GM18507 (cell line): Measurements from ENCODE around the gene RNF208.

Experiments
- DNase-seq: peaks from one replicate; pipeline ENCODE4 v3.0.0; 2011; ENCODE audit warnings: low read depth; ENCODE audit not compliant: insufficient read length; ENCODE audit errors: extremely low spot score
- FAIRE-seq: peaks from 2 replicates; lab custom pipeline; 2011; peaks lifted over from hg19 to GRCh38; lab: Jason Lieb, UNC

The RNF208 gene

DNA sequence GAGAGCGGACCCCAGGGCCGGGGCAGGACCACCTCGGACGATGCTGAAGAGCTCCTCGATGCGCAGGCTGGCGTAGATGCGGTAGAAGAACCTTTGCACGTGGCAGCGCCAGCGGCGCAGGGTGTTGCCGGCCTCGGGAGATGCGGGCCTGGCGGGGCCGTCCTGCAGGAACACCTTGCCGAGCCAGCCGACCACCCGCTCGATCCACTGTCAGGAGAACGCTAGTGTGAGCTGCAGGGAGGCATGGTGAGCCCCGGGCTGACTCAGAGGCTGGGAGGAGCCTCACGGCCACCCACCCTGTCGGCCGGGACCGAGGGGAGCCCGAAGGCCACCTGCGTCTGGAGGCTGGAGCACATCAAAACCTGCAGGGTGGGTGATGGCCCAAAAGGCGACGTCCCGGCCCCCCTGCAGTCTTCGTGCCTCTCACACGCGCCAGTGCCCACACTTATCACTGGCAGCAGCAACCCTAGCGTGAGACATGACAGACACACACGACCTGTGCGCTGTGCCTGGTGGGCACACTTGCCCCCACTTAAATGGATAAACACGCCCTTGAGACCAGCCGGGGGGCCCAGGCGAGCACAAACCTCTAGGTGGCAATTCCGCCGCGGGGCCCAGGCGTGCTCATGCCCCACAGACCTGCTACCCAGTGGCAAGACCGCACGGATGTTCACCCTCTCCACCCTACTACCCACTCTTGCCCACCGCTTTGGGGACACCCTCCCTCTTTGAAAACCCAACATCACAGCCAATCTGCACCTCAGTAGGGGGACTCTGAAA, 37.0 kb downstream of the RNF208 start:
- FAIRE-seq (no peak), DNase-seq (no peak)

DNA sequence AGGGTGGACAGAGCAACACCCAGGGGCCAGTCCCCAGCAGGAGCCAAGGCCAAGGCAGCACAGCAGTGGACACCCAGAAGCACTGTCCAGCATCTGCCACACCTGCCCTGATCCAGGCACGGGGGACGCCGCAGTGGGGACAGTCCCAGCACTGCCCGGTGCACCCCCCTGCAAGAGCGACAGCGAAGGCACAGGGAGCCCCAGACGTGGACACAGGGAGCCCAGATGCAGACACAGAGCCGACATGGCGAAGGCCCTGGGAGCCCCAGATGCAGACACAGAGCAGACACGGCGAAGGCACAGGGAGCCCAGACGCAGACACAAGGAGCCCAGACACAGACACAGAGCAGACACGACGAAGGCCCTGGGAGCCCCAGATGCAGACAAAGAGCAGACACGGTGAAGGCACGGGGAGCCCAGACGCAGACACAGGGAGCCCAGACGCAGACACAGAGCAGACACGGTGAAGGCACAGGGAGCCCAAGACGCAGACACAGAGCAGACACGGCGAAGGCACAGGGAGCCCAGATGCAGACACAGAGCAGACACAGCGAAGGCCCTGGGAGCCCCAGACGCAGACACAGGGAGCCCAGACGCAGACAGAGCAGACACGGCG, 38.0 kb downstream of the RNF208 start:
- FAIRE-seq = no peak
- no peak for DNase-seq

DNA sequence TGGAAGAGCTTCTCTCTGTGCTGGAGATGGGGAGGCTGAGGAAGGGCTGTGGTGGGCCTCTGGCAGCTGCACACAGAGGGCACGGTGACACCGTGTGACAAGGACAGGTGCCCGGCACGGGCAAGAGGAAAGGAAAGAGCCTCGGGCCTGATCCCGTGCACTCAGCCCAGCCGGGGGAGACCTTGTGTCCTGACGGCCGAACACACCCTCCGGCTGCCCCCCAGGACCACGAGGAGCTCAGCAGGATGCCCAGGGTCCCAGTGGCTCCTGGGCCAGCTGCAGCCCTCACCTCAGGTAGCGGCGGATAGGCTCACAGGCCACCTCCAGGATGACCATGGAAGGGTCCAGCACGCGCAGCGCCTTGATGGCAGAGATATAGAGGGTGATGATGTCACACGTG, 39.2 kb downstream of the RNF208 start:
- FAIRE-seq (no peak), DNase-seq (no peak)

DNA sequence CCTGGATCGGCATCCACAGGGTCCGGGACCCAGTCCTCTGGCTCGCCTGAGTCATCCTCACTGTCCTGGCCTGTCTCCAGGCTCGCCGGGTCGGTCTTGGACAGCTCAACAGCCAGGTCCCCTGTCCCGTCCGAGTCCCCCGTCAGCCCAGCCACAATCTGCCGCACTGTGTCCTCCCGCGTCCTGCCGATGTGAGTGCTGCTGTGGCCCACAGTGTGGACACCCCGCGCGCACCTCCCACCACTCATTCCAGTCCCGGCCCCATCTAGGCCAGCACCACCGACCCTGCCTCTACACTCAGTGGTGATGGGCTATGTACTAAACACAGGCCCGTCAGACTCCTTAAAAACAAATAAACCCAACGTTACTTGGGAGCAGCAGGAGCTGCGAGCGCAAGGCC, 40.4 kb downstream of the RNF208 start:
- DNase-seq (no peak), FAIRE-seq (no peak)

DNA sequence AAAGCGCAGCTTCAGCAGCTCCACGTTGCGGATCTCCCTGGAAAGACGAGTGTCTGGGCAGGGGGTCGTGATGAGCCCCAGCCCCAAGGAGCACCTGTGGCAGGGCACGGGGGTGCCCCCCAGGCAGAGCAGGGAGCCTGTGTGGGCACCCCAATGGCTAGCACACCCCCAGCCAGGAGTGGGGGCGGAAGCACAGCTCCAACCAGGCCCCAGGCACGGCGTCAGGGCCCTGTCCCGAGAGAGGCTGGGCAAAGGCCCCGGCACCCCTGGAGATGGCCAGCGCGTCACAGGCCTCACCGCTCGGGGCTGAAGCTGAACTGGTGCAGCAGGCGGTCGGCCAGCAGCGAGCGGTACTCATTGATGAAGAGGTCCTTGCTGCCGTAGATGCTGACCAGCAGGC, 41.5 kb downstream of the RNF208 start:
- no peak for FAIRE-seq
- DNase-seq = no peak

DNA sequence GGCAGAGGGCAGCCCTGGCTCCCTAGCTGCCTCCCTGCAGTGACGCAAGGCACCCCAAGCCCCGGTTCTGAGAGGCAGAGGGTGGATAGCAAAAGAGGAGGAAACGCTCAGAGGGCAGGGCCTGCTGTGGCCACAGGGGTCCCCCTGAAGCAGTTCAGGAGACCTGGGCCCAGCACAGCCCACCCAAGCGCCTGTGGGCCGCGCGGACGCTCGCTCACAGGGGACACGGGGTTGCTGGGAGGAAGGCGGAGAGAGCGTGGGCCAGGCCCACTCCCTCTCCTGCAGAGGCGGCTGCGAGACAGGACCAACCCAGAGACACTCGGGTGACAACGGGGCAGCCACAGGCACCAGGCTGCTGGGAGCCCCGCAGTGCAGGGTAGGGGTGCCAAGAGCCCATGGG, 42.3 kb downstream of the RNF208 start:
- DNase-seq (no peak), FAIRE-seq (no peak)

DNA sequence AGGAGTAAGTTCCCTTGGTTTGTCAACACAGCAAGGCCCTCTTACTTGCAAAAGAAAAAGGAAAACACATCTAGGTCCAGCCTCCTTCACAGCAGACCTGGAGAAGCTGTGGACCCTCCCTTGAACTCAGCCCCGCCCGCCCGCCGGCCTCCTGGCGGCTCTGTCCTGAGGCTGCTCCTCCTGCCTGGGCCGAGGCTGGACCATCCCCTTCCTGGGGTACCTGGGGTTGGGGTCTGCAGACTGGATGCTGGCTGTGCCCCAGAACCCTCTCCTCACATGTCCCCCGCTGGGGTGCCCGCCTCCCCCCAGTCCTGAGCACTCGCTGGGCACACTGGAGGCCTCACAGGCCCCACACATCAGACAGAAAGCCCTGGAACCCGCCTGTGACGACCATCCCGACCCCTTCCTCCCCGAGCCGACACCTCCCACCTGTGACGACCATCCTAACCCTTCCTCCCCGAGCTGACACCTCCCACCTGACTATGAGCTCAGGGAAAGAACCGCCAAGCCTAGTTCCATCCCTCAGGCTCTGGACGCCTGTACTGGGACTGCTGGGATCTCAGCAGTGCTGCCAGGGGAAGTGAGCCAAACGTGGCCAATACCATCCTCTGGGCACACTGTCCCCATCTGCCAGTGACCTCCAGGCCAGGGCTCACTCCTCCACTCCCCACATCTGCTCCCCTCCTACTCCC, 43.0 kb downstream of the RNF208 start:
- DNase-seq (no peak), FAIRE-seq (no peak)

DNA sequence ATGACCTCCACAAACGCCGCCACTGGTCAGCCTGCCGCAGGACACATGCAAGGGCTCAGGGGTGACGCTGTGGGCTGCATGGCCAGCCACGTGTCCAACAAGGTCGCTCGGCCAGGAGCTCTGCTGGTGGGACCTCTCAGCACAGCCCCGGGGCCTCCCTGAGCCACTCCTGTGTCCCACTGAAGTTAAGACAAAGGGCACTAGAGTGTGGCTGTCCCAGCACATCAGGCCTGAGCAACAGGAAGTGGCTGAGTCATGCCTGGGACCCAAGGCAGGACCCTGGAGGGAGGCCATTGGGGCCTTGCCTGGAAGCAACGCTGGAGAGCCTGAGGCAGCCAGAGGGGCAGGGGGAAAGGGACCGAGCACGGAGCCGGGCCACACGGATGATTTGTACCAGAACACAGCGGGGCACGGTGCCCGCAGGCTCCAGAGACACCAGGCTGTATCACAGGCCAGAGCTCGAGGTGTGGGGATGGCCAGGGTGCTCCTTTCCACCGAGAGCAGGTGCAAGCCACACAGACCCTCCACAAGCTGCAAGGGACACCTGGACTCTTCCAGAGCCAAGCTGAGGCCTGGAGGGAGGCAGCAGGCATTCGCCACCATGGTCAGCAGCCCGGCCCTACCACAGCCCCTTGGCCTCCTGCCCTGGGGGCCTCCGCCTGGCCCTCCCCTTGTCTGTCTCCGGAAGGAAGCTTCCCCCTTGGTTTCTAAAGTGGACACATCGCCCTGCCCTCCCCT, 43.7 kb downstream of the RNF208 start:
- no peak for FAIRE-seq
- no peak for DNase-seq

DNA sequence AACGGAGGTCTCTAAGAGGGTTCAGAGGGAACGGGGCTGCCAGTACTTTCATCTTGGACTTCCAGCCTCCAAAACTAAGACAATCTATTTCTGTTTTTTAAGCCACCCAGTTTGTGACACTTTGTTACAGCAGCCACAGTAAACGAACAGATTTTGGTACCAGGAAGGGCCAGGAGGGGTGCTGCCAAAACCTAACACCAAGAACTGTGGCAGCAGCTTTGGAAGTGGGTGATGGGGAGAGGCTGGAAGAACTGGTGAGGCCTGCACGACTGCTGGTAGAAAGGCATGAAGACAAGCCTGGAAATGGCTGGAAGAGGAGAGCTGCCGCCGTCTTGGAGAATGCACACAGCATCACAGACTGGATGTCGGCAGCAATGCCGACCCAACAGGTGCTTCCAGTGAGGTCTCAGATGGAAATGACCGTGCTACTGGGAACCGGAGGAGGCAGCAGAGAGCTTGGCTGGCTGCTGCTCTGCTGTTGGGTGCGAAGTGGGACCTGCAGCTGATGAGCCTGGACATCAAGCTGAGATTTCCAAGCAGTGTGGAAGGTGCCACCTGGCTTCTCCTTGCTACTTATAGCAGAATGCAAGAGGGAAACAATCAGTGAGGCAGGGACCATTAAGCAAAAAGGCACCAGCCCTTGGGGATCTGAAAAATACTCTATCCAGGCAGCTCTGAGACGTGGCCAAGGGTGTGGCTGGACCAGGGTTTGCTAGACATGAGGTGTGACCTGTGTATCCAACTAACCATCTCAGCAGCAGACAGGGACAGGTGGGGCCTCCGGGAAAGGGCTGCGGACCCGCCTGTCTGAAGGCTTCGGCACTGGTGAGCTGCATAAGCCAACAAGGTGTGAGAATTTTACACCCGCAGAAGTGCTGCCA, 45.5 kb downstream of the RNF208 start:
- DNase-seq (no peak), FAIRE-seq (peak; percentile 62)

DNA sequence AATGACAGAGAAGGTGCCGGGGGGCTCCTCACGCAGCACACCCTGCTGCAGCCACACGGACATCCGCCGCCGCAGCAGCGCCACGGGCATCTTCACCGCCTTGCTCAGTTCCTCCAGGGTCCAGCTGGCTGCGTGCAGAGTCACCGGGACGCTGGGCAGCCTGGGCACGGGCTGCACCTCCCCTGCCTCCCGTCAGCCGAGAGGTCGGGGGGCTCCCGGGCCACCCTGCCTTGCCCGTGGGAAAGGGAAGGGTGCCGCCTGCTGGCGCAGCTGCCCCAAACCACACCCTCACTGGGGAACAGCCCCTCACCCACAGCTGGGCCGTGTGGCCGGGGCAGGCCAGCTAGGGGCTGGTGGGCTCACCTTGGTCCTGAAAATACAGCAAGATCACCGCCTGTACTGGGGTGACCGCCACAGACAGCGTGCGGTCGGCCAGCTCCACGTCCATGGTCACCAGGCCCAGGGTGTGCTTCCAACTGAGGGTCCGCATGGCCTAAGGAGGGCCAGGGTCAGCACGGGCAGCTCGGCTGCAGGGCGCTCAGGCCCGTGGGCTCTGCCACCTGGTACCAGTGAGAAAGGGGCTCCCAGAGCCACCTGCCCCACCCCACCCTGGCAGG, 46.6 kb downstream of the RNF208 start:
- DNase-seq (no peak), FAIRE-seq (no peak)

GRCh38 chr9:137174722-137175293, 47.2 kb downstream of the RNF208 start:
- no peak for FAIRE-seq

GRCh38 chr9:137173796-137174664, 48.0 kb downstream of the RNF208 start:
- no peak for FAIRE-seq
- no peak for DNase-seq

More at GRCh38 chr9:137174722-137175293, 47.2 kb downstream of the RNF208 start:
- no peak for DNase-seq

DNA sequence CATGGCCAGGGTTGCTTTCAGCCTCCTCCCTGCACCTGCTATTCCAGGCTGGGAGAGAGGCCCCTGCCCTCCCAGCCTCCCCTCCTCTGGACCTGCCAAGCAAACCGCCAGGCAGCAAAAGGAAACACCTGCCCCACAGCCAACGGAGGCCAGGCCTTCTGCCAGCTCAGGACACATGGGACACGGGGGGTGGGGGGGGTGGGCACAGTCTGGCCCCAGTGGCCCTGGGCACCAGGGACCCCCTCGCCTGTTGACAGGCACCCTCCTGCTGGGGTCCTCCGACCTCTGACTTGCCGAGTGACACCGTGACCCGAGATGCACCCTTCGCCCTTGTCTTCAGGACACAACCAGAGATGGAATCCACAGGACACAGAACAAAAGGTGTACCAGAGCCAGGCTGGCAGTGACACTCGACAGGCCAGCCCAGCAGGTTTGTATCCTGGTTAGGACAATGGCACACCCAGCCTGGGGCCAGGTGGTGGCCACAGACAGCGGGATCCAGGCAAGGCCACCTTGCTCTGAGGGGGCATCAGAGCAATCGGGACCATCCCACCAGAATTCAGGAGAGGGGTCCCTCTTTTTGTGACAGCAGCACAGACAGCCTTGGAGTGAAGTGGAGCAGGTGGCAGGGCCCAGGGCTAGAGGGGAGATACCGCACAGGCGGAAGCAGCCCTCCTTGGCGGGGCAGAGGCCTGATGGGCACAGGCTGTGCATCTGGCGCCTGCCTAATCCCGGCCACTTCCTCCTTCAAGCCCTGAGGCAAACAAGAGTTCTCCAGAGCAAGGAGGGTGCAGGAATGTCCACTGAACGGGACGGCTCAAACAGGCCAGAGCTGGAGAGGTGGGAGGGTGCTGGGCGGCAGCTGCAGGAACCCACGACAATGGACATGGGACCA, 48.9 kb downstream of the RNF208 start:
- no peak for DNase-seq
- no peak for FAIRE-seq

GRCh38 chr9:137171149-137171900, 50.7 kb downstream of the RNF208 start:
- DNase-seq (no peak), FAIRE-seq (no peak)

DNA sequence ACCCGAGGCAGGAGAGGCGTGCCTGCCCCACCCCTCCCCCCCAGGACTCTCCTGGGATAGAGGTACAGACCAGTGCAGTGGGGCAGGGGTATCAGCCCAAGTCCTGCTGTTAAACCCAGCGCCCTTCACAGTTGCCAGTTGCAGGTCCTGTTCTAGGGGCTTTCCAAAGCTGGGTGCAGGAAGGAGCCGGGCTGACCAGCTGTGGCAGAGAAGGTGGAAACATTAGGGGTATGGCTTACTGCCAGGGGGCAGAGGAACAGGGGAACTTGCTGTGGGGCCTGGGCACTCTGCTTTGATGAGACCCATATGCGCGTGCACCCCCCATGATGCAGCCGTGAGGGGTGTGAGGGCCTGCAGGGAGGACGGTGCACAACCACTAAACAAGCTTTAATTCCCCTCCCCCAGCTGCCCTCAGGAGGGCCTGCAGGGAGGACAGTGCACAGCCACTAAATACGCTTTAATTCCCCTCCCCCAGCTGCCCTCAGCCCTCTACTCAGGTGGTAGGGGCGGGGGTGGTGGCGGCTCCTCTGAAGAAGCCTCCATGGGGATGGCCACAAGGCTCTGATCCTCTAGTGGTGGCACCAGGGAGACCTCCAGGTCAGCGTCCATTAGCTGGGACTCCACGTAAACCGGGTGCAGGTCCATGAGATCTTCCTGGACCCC, 51.4 kb downstream of the RNF208 start:
- DNase-seq (no peak), FAIRE-seq (no peak)
